Spleen (tissue), 7 donors: ENCODE results near the gene CREB3.

Experiments
- POLR2A ChIP-seq, 3 donors: fragments of 450-650 bp; IDR thresholded peaks; one replicate each; pipeline ENCODE4 v1.5.1; 2017; ENCODE audit warnings: antibody characterized with exemption in 3 of 3, mild to moderate bottlenecking in 1 of 3
- TF ChIP-seq, protein P1 (sequence below), 11 experiments: fragments of 200-600 bp in 7 of 11; fragments of 450-650 bp in 4 of 11; sonication (generic) in 4 of 11; IDR thresholded peaks in 8 of 11; conservative IDR thresholded peaks in 3 of 11; 1 replicate in 7 of 11; 2 replicates in 4 of 11; pipeline versions ENCODE4 v1.4.0 to v1.8.0; 2016 to 2021; ENCODE audit warnings: antibody characterized with exemption in 11 of 11, inconsistent platforms in 4 of 11, mild to moderate bottlenecking in 1 of 11
- donor health status: DM: no; HTN: no; CAD: no; lungs with moderate emphysema.
- donor health status: DM: no; HTN: no; CAD: no.
- donor health status: DM: no; HTN: no; CAD: no.

GRCh38 chr9:35705836-35706430 lies 26.5 kb upstream of the CREB3 start:
- TF ChIP-seq, protein P1, sequence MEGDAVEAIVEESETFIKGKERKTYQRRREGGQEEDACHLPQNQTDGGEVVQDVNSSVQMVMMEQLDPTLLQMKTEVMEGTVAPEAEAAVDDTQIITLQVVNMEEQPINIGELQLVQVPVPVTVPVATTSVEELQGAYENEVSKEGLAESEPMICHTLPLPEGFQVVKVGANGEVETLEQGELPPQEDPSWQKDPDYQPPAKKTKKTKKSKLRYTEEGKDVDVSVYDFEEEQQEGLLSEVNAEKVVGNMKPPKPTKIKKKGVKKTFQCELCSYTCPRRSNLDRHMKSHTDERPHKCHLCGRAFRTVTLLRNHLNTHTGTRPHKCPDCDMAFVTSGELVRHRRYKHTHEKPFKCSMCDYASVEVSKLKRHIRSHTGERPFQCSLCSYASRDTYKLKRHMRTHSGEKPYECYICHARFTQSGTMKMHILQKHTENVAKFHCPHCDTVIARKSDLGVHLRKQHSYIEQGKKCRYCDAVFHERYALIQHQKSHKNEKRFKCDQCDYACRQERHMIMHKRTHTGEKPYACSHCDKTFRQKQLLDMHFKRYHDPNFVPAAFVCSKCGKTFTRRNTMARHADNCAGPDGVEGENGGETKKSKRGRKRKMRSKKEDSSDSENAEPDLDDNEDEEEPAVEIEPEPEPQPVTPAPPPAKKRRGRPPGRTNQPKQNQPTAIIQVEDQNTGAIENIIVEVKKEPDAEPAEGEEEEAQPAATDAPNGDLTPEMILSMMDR (IDR thresholded peaks at IDR 0.05 in 8 of 11, conservative IDR thresholded peaks at IDR 0.05 in 3 of 11), result no peak
- no peak for TF ChIP-seq POLR2A (IDR thresholded peaks at IDR 0.05)
